ENCODE results near the gene LY9. TPM values are rescaled to one million over a fixed set of nuclear protein-coding genes. Genes with fewer than 3 reads are reported as not detected.
"Not testable (repeated sequence)": the region's sequence is repeated elsewhere in the genome, so short reads cannot be mapped to it uniquely, and the experiment has no call there.

Gene LY9
- total and polyA plus RNA-seq, 2 of the 13 experiments (the other 11 are each of a cell fraction or from before 2014, with no cell fraction given), result not detected

DNA sequence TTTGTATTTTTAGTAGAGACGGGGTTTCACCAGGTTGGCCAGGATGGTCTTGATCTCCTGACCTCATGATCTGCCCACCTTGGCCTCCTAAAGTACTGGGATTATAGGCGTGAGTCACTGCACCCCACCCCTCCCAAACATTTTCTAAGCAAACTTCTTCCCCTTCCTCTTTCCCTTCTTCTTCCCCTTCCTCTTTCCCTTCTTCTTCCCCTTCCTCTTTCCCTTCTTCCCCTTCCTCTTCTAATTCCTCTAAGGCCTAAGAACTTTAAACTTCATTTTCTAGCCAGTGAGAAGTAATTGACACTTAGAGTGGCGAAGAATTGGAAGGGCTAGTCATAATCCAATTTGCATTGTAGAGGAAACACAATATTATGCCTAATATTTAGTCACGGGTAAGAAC, 79.6 kb downstream of the LY9 start:
- H2AFZ ChIP-seq (ENCODE audit: low read length); POLR2A ChIA-PET; H3K79me2 ChIP-seq (ENCODE audit: insufficient read depth, low read length); DNase-seq (ENCODE audit: low spot score); H4K20me1 ChIP-seq (ENCODE audit: insufficient read depth, low read length); H3K9ac ChIP-seq (ENCODE audit: insufficient read depth, low read depth, low read length); H3K27ac ChIP-seq (ENCODE audit: extremely low read length, insufficient read depth, low read length); CTCF ChIA-PET (ENCODE audit: low intra/inter-chr PET ratio, low total read pairs); H3K4me3 ChIP-seq (replicated peaks in 1 of 3; ENCODE audit: insufficient read depth in 1 of 3, low read depth in 2 of 3, low read length in 3 of 3); H3K4me1 ChIP-seq (ENCODE audit: insufficient read depth, low read length); FAIRE-seq; H3K4me2 ChIP-seq (ENCODE audit: low read depth, low read length); BruUV-seq (replicated peaks); H3K36me3 ChIP-seq (replicated peaks in 1 of 2; ENCODE audit: control insufficient read depth in 1 of 2, insufficient read depth in 2 of 2, low read length in 2 of 2); H3K9me3 ChIP-seq (ENCODE audit: low read length); ATAC-seq; in situ Hi-C loops (cut with HindIII; ENCODE audit: extremely low pct_ligation_motif_present, low pct_unique_long_range_greater_than_20kb); H3K27me3 ChIP-seq (ENCODE audit: control insufficient read depth in 1 of 2, insufficient read depth in 2 of 2, low read length in 2 of 2); intact Hi-C loops (cut with micrococcal nuclease; ENCODE audit: unreplicated experiment): not testable (repeated sequence)
- WGBS (ENCODE audit: low lambda C conversion rate), result 57% methylated on average over 4 of the region's 4 CpGs

- intact Hi-C loops (cut with micrococcal nuclease; ENCODE audit: unreplicated experiment), result no loop called here
- TF ChIP-seq NR2F1 (CRISPR knock-in tag; IDR thresholded peaks at IDR 0.05), result no peak
- TF ChIP-seq ZNF232 (CRISPR knock-in tag; IDR thresholded peaks at IDR 0.05; ENCODE audit: borderline replicate concordance), result no peak
- TF ChIP-seq SNAI1 (CRISPR knock-in tag; IDR thresholded peaks at IDR 0.05; ENCODE audit: borderline replicate concordance), result no peak
- TF ChIP-seq ZNF350 (CRISPR knock-in tag; IDR thresholded peaks at IDR 0.05; ENCODE audit: borderline replicate concordance, low read depth), result no peak
- no peak for TF ChIP-seq HNRNPUL1 (IDR thresholded peaks at IDR 0.05; ENCODE audit: low read depth, low read length)
- TF ChIP-seq, protein P1, sequence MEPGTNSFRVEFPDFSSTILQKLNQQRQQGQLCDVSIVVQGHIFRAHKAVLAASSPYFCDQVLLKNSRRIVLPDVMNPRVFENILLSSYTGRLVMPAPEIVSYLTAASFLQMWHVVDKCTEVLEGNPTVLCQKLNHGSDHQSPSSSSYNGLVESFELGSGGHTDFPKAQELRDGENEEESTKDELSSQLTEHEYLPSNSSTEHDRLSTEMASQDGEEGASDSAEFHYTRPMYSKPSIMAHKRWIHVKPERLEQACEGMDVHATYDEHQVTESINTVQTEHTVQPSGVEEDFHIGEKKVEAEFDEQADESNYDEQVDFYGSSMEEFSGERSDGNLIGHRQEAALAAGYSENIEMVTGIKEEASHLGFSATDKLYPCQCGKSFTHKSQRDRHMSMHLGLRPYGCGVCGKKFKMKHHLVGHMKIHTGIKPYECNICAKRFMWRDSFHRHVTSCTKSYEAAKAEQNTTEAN (CRISPR knock-in tag; conservative IDR thresholded peaks at IDR 0.05), result no peak
- TF ChIP-seq NRL (CRISPR knock-in tag; IDR thresholded peaks at IDR 0.05; ENCODE audit: borderline replicate concordance), result no peak
- no peak for TF ChIP-seq RAD21 (CRISPR knock-in tag; IDR thresholded peaks at IDR 0.05)
- no peak for TF ChIP-seq SRSF4 (IDR thresholded peaks at IDR 0.05; ENCODE audit: low read depth, low read length, poor library complexity, severe bottlenecking)
Observed at GRCh38 chr1:160876311-160876710, 80.3 kb downstream of the LY9 start.

More at GRCh38 chr1:160876311-160876710, 80.3 kb downstream of the LY9 start:
- Histone ChIP-seq H3K27ac (ENCODE audit: extremely low read length, insufficient read depth, low read length) (no peak overlapping the region), H3K9me3 (ENCODE audit: low read length) (no peaks in the 10 kb centered on the region), H4K20me1 (ENCODE audit: insufficient read depth, low read length) (no peaks in the 10 kb centered on the region), H3K27me3 (ENCODE audit: control insufficient read depth in 1 of 2, insufficient read depth in 2 of 2, low read length in 2 of 2) (no peaks in the 10 kb centered on the region; a peak in 1 of 5 replicates), H3K4me2 (ENCODE audit: low read depth, low read length) (no peak overlapping the region), H3K79me2 (ENCODE audit: insufficient read depth, low read length) (no peaks in the 10 kb centered on the region), H3K4me3 (replicated peaks in 1 of 3; ENCODE audit: insufficient read depth in 1 of 3, low read depth in 2 of 3, low read length in 3 of 3) (no peak overlapping the region), H3K36me3 (replicated peaks in 1 of 2; ENCODE audit: control insufficient read depth in 1 of 2, insufficient read depth in 2 of 2, low read length in 2 of 2) (no peaks in the 10 kb centered on the region), H2AFZ (ENCODE audit: low read length) (no peak overlapping the region), H3K4me1 (ENCODE audit: insufficient read depth, low read length) (no peaks in the 10 kb centered on the region), H3K9ac (ENCODE audit: insufficient read depth, low read depth, low read length) (no peak overlapping the region)
- in situ Hi-C loops (cut with HindIII; ENCODE audit: extremely low pct_ligation_motif_present, low pct_unique_long_range_greater_than_20kb), result no loop called here
- no TSS peak for BruUV-seq (replicated peaks)
- ChIA-PET CTCF (ENCODE audit: low intra/inter-chr PET ratio, low total read pairs) (no interaction called here), POLR2A (no interaction called here)
- DNase-seq (ENCODE audit: low spot score) (no peak), ATAC-seq (no peak), FAIRE-seq (no peak)
- WGBS (ENCODE audit: low lambda C conversion rate), result 23% methylated on average over 5 of the region's 5 CpGs

All from HepG2 (cell line).